ENCODE results near the gene NXN.
"Not testable (repeated sequence)": the region's sequence is repeated elsewhere in the genome, so short reads cannot be mapped to it uniquely, and the experiment has no call there.

NXN gene

DNA sequence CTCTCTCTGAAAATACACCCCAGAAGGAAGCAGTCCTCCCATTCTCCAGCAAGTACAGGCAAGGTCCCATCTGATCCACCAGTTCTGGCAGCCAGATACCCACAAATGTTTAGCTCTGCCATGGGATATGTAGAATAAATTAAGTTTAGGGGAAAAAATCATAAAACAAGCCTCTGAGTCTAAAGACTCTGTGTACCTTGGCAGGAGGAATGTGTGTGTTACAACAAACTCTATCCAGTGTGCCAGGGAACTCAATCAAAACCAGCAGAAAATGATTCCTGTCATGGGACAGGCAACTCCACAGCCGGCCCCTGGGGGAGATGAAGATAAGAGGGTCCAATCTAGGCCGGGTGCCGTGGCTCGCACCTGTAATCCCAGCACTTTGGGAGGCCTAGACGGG, 124.0 kb downstream of the NXN start:
- DNase-seq, result no peak

DNA sequence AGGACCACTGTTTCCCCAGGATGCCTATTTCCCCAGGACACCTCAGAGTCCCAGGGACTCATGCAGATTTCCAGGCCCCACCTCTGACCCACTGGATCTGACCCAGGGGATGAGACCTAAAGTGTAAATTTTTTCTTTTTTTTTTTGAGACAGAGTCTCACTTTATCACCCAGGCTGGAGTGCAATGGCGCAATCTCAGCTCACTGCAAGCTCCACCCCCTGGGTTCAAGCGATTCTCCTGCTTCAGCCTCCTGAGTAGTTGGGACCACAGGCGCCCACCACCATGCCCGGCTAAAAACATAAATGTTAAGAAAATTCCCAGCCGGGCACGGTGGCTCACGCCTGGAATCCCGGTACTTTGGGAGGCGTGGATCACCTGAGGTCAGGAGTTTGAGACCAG, 126.7 kb downstream of the NXN start:
- DNase-seq, result not testable (repeated sequence)

DNA sequence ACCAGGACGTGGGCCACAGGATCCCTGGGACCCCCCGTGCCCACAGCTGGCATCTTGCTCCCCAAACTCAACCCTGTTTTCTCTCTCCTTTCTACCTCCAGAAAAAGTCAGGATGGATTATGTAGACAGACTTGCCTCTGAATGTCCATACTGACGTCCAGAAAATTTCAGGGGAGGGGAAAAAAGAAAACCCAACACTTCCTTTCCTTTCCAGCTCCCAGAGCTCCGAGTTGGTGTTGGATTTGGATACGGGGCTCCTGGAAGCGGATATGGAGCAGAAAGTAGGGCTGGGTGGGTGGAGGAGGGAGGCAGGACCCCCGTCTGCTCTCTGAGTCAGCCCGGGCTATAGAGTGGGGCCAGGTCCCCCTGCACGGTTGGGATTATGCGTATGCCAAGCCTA, 127.2 kb downstream of the NXN start:
- DNase-seq, result no peak

DNA sequence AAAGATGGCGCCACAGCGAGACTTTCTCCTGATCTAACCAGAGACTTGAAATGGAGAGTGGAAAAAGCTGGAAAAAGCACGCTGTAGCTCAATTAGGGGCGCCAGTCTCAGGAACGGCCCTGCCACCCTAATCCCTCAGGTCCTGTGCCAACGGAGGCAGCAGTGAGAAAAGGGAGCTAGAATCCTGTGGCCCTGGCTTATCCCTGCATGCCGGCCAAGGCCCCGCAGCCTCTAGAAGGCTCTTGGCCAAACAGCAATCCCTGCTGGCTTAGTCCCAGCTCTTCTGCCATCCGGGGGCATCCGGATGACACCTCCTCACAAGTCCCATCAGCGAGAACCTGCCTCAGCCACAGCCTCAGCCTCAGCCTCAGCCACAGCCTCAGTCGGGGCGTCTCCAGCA, 127.7 kb downstream of the NXN start:
- DNase-seq, result no peak

DNA sequence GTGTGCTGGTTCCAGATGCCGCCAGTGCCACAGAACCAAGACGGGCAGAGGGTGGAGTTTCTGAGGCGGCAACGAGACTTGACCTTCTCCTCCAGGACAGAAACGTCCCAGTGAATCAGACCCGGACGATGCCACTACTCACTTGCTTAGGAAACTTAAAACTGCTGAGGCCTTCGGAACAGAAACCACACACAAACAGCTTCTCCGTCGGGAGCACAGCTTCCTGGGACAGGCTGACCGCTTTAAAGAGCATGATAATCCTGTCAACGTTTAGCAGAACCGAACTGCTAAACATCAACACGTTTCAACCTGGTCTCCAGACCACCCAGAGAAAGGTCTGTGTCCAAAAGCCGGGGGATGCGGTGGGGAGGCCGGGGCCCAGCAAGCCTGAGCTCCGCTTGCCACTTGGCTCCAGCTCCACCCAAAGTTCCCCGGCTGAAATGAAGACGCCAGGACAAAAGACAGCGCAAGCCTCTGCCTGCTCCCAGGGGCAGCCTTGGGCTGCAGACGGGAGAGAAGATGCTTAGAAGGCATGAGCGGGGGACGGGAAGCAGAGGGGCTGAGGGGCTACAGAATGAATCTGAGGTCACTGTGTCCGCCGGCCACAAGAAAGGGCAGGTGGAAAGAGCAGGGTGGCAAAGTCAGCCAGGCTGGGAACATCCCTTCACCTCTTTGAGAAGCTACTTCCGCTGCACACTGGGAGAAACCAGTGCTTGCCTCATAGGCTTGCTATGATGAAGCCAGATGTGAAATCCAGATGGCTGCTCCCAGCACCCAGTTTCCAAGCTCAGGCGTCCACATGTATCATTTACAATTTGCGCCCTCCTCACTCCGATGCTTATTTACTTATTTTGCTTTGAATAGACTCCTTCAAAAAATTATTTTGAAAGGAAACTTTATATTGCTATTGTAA, 128.5 kb downstream of the NXN start:
- DNase-seq, result no peak

DNA sequence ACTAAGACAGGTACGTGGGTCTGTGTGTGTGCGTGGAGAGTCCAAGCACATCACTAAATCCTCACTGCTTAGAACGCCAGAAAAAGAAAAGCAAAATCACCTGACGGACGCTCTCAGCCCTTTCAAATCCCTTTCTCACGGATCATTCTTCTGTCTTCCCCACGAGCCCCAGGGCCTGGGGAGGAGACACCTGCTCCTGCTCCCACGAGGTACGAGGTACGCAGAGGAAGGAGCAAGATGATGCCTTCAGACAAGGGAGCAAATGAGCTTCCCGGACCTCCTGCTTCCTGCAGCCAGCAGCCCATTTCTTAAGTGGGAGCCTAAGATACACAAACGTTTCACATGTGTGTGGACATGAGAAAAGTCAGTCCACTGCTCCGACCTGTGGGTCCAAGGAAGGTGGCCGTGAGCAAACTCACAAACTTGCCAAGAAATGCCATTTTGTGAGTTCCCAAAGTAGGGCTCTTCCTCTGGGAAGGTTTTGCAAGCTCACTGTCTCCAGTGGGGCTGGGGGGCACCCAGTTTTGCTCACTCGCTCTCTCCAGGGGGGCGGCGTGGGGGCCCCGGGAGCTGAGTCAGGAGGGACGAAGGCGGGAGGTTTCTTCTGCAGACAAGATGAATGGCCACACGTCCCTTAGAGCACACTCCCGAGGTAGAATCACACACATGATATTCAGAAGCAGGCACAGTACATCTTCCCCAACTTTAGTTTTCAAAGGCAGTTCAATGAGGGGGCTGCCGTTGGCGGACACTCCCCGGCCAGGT, 129.3 kb downstream of the NXN start:
- DNase-seq, result no peak

DNA sequence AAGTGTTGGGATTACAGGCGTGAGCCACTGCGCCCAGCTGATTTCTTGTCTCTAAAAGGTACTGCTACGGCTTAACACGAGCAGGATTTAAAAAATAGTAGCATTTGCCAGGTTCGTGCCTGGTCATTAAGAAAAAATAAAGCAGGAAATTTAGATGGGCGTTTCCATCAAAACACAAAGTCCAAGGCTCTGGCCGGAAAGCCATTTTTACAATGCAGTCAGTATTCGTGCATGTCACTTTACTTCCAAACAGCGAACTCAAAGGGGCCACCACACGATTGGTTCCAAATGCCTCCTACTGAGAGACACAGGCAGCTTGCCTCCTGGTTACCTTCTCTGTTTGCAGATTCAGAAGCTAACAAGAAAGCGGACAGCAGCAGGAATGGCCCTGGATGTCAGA, 131.2 kb downstream of the NXN start:
- DNase-seq, result no peak

DNA sequence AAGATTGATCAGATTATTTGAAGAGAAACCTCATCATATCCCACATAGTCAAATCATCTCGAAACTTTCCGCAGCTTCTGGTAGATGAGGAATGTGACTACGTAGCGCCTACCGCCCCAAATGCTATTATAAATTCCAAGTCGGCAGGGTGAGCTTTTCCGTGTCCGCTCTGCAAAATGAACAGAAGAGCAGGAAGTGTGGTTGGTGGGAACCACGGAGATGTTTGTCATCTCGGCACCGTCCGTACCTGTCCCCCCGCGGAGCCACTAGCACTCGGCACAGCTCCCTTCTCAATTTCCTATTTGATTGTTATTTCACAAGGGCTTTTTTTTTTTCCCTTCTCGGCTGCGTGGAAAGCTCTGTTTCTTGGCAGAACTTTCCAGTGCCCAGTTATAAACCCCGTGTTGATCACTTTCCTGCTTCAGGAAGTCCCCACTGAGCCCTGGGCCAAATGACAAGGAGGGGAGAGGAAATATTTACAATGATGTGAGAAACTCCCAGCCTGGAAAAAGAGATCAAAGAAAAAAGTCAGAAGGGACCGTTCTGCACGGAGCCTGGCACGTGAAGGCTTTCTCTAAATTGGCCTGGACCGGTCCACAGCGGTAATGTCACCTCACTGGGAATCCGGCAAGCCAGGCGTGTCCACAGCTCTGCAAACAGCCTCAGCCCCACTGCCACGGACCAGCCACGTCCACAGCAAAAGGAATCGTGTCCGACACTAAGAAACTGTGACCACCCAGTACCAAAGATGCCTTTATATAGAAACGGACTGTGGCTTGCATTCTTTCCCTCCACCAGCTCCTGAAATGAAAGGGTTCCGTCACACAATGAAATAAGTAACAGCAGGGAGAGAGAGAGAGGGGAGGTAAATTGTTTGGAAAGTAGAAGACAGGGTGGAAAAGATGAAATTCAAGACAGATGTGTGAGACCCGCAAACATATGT, 132.4 kb downstream of the NXN start:
- no peak for DNase-seq

DNA sequence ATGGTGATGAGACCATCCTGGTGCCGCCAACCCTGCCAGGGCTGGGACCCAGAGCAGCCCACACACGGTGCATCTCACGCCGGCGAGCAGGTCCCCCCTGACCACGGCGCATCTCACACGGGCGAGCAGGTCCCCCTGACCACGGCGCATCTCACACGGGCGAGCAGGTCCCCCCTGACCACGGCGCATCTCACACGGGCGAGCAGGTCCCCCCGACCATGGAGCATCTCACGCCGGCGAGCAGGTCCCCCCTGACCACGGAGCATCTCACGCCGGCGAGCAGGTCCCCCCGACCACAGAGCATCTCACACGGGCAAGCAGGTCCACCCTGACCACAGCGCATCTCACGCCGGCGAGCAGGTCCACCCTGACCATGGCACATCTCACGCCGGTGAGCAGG, 138.3 kb downstream of the NXN start:
- no peak for DNase-seq

DNA sequence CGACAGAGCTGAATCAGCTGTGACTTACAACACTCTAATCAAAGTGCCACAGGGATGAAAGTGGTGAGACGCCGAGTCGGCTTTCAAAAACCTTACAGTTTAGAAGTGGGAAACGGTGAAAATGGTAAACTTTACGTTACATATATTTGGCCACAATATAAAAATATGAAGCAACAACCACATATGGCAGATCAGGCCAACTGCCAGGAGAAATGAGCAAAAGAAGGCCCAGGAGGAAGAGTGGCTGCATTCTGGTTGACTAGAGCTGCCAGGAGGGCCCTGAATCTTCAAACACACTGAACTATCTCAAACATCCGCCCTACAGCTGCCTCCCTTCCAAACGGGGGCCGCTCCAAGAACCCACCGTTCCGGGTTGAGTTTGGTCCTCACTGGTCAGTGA, 141.1 kb downstream of the NXN start:
- no peak for DNase-seq

DNA sequence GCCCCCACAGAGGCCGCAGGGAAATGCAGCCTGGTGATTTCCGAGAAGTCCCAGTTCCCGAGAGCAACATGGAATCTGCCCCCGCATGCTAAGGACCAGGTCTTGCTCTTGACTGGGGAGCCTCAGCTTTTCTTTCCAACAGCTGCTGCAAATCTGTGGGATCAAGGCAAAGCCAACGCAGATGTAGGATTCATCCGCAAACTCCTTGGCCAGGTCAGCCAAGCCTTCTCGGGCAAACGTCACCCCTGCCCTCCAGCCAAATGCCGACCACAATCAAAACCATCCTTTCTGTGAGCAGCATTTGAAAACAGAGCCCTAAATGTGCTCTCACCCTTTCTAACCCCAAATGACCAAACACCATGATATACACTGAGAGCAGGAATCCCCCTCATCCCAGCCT, 143.4 kb downstream of the NXN start:
- DNase-seq, result no peak

DNA sequence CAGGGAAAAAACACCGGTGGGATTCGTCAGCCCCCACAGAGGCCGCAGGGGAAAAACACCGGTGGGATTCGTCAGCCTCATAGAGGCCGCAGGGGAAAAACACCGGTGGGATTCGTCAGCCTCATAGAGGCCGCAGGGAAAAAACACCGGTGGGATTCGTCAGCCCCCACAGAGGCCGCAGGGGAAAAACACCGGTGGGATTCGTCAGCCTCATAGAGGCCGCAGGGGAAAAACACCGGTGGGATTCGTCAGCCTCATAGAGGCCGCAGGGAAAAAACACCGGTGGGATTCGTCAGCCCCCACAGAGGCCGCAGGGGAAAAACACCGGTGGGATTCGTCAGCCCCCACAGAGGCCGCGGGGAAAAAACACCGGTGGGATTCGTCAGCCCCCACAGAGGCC, 143.9 kb downstream of the NXN start:
- DNase-seq, result not testable (repeated sequence)

DNA sequence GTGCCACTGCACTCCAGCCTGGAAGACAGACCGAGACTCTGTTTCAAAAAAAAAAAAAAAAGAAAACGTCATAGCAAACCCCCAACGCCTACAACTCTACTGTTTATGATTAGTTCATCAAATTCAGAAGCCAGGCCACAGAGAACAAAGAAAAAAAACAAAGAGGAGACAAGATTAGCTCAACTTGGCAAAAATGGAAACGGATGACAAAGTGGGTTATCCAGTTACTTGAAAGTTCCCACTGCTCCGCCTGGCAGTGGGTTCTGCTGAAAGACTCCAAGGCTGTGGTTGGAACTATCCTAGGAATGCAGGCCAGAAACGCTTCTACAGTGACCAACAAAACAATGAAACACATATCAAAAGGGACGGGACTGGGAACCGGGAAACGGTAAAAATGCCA, 144.3 kb downstream of the NXN start:
- DNase-seq, result no peak

DNA sequence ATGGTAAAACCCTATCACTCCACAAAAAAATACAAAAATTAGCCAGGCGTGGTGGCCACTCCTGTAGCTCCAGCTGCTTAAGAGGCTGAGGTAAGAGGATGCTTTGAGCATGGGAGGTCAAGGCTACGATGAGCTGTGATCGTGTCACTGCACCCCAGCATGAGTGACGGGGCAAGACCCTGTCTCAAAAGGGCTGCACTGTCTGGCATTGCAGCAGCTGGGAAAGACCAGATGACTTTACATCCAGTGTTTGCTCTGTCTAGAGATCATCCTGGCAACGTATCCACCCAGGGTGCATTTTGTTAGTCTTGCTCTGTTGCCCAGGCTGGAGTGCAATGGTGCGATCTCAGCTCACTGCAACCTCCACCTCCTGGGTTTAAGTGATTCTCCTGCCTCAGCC, 145.4 kb downstream of the NXN start:
- DNase-seq, result no peak

DNA sequence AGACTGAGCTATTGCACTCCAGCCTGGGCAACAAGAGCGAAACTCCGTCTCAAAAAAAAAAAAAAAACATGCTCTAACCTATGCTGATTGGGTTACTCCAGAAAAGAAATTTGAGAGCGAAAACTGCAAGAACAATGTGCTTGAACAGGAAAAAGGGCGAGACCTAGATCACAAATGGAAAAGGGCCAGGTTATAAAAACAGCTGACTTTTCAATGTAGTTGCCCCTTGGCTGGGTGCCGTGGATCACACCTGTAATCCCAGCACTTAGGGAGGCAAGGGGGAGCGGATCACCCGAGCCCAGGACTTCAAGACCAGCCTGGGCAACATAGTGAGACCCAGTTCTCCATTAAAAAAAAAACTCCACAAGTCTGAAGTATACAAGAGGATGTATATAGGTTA, 148.6 kb downstream of the NXN start:
- no peak for DNase-seq

DNA sequence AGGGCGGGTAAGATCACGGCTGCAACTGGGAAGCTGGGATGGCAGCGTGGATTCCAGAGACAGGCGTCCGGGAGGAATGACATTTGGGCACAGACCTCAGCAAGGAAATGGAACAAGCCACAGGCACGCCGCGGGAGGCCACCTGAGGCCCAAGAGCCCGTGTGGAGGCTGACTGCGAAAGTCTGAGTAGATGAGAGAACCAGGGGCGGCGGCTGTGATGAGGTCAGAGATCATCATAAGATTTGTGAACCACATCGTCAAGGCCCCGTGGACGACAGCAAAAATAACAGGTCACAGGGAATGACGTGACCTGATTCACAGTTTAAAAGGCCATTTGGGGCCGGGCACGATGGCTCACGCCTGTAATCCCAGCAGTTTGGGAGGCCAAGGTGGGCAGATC, 149.2 kb downstream of the NXN start:
- DNase-seq, result no peak

DNA sequence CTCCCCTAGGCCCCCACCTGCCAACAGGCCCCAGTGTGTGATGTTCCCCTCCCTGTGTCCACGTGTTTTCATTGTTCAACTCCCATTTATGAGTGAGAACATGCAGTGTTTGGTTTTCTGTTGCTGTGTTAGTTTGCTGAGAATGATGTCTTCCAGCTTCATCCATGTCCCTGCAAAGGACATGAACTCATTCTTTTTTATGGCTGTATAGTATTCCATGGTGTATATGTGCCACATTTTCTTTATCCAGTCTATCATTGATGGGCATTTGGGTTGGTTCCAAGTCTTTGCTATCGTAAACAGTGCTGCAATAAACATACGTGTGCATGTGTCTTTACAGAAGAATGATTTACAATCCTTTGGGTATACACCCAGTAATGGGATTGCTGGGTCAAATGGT, 150.0 kb downstream of the NXN start:
- DNase-seq, result not testable (repeated sequence)

DNA sequence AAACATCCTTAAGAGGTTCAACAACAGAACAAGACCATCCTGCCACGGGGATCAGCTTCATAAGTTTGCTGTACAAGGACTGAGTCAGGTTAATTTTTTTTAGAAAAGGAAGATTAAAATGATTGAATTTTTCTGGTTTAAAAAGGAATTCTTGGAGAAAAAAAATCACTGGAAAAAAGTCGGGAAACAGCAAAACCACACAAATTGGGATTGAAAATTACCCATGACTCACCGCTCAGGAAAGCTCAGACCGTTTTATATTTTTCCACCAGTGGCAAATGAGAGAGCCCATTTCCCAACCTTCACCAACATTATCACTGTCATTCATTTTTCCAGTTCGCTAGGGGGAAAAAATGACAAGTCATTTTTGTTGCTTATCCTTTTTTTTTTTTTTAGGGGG, 150.8 kb downstream of the NXN start:
- no peak for DNase-seq

DNA sequence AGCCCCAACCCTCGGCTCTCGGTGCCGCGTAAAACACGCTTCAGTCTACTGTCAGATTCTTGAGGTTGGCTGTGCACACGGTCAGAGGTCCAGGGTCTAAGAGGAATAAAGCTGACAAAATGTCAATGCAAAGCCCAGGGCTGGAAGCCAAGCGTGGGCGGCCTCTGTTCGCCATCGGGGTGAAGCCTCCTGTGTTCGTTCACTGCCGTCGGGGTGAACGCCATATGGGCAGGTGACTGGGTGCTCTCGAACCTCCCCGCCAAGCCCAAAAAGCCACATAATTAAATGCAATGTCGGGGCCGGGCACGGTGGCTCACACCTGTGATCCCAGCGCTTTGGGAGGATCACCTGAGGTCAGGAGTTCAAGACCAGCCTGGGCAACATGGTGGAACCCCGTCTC, 152.8 kb downstream of the NXN start:
- DNase-seq, result no peak

DNA sequence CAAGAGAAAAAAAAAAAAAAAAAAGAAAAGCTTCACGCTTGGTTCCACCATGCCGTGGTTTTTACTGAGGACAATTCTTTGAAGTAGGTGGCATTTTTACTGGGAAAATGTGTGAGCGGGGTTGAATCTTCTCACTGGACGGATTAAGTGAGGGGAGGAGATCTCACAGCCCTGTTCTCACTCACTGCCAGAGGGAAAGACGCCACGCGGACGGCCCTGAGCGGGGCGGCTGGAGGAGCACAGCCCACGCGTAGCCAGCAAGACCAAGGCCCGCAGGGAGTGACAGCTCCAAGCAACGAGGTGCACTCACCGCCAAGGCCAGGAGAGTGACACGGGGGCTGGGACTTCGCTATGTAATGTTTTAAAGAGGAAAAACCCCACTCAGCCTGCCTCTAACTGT, 154.4 kb downstream of the NXN start:
- no peak for DNase-seq

DNA sequence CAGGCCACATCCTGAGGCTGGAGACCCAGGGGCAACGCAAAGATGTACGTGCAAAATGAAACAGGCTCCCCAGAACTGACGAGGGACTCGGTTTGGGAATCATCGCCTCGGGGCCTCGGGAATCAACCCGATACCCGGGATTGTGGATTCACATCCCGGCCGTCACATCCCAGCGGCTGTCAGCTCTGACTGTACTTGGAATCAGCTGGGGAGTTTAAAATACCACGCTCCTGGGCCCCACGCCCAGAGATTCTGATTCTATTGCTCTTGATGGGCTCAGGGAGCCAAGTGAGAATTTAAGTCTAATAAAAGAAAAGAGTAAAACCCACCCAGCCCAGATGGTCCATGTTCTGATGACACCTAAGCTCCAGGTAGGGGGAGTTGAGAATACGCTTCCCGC, 155.2 kb downstream of the NXN start:
- DNase-seq, result no peak

DNA sequence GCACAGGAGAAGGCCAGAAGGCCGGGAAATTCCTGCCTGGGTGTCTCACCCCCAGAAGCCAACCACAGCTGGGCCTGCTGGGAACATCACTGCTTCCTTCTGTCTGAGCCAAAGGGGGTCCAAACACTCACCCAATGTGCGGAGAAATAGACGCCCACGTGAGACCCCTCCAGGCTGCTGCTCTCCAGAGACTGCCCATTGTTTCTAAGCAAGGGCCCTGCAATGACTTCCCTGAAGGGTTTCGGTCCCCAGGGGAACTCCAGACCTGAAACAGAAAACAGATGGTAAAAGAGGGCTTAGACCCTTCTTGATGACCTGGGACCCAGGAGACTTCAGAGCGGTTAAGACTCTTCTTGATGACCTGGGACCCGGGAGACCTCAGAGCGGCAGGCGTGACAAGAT, 156.1 kb downstream of the NXN start:
- no peak for DNase-seq

DNA sequence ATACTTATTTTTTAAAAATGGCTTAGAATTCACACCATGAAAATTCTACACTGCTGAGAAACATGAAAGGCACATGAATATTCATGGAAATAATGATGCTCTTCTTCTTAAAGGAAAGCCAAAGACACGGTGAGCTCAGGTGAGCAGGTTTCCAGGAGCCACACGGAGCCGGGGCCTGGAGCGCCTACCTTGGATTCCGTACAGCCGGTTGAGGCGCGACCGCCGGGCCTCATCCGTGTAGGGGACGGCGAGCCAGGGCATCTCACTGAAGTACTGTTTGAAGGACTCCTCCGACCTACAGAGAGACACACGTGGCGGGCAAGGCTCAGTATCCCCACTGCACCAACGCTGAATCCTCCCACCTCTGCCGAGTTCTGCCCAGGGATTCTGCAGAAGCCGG, 160.3 kb downstream of the NXN start:
- no peak for DNase-seq

All from NCI-H1092 treated with DMSO at 0.1 percent for 48 hours (cell line).